Spleen (tissue), 11 donors: ENCODE data around the gene DDR1. TPM values are rescaled to one million over a fixed set of nuclear protein-coding genes. Genes with fewer than 3 reads are reported as not detected.

ENCODE experiments used
- DNase-seq: peaks from one replicate; pipeline ENCODE4 v3.0.0-alpha.2; 2020
- H3K27ac ChIP-seq, 8 donors: fragments of 200-600 bp; sonication (generic) in 7 of 8; 1 replicate in 4 of 8; 2 replicates in 4 of 8; pipeline versions ENCODE4 v1.5.0 to v1.8.0; 2016 to 2021; ENCODE audit warnings: inconsistent platforms in 4 of 8, mild to moderate bottlenecking in 4 of 8, moderate library complexity in 1 of 8
- H3K27me3 ChIP-seq, 7 donors: fragments of 200-600 bp; sonication (generic) in 6 of 7; replicated peaks in 1 of 7; 1 replicate in 4 of 7; 2 replicates in 3 of 7; pipeline versions ENCODE4 v1.5.0 to v1.8.0; 2016 to 2021; ENCODE audit warnings: inconsistent platforms in 3 of 7, mild to moderate bottlenecking in 1 of 7
- H3K36me3 ChIP-seq, 6 donors: fragments of 200-600 bp; sonication (generic) in 5 of 6; 1 replicate in 4 of 6; 2 replicates in 2 of 6; pipeline versions ENCODE4 v1.5.0 to v1.8.0; 2016 to 2021; ENCODE audit warnings: inconsistent platforms in 2 of 6
- H3K4me1 ChIP-seq, 6 donors: fragments of 200-600 bp; sonication (generic) in 5 of 6; 1 replicate in 3 of 6; 2 replicates in 3 of 6; pipeline versions ENCODE4 v1.5.0 to v1.8.0; 2016 to 2021; ENCODE audit warnings: inconsistent platforms in 3 of 6
- H3K4me3 ChIP-seq, 8 donors: fragments of 200-600 bp; sonication (generic) in 7 of 8; 1 replicate in 4 of 8; 2 replicates in 4 of 8; pipeline versions ENCODE4 v1.5.0 to v1.8.0; 2016 to 2021; ENCODE audit warnings: inconsistent platforms in 4 of 8, mild to moderate bottlenecking in 4 of 8, moderate library complexity in 2 of 8
- H3K9me3 ChIP-seq, 8 donors: fragments of 200-600 bp; sonication (generic) in 7 of 8; 1 replicate in 4 of 8; 2 replicates in 4 of 8; pipeline versions ENCODE4 v1.5.0 to v1.8.0; 2016 to 2021; ENCODE audit warnings: inconsistent platforms in 4 of 8
- POLR2A ChIP-seq, 3 donors: fragments of 450-650 bp; IDR thresholded peaks; one replicate each; pipeline ENCODE4 v1.5.1; 2017; ENCODE audit warnings: antibody characterized with exemption in 3 of 3, mild to moderate bottlenecking in 1 of 3
- POLR2AphosphoS5 ChIP-seq, 3 donors: sonication (generic); formaldehyde crosslinking; IDR thresholded peaks; one replicate each; pipeline ENCODE4 v1.5.1; 2017; ENCODE audit warnings: antibody characterized with exemption in 3 of 3
- WGBS, 5 donors: extraction: QIAGEN DNeasy Blood & Tissue Kit in 3 of 5; methylation state at CpG; one replicate each; pipeline versions ENCODE4 v1.1.5 to v1.1.7; 2013 to 2018; 5-methylcytosine and 5-hydroxymethylcytosine counted together
- intact Hi-C: fragments of 100-400 bp; cut with DNase I; formaldehyde crosslinking; loops from one replicate; pipeline ENCODE4 v1.15.0; 2023; ENCODE audit warnings: low total_unique reads
- polyA plus RNA-seq, 3 donors: library from polyadenylated mRNA; stranded (reverse); fragments of 200-250 nt; gene quantifications; one replicate each; pipeline ENCODE4 v1.2.1, GENCODE V29; 2013
- total RNA-seq, 7 donors: library from RNA; depleted of rRNA in 3 of 7; stranded (reverse); fragments of >200 nt in 3 of 7; fragmentation: NEBNext Ultra II Directional in 4 of 7; extraction: Animal tissue kit (Norgen Biotek cat#: 25700) in 4 of 7; gene quantifications; one replicate each; pipeline versions ENCODE4 v1.1.0 to v1.2.1, GENCODE V29; 2016 to 2021
- TF ChIP-seq, protein P1 (sequence below), 11 experiments: fragments of 200-600 bp in 7 of 11; fragments of 450-650 bp in 4 of 11; sonication (generic) in 4 of 11; IDR thresholded peaks in 8 of 11; conservative IDR thresholded peaks in 3 of 11; 1 replicate in 7 of 11; 2 replicates in 4 of 11; pipeline versions ENCODE4 v1.4.0 to v1.8.0; 2016 to 2021; ENCODE audit warnings: antibody characterized with exemption in 11 of 11, inconsistent platforms in 4 of 11, mild to moderate bottlenecking in 1 of 11
- donor health status: healthy with polysubstance abuse.
- donor health status: DM: no; HTN: no; CAD: no; lungs with moderate emphysema.
- donor health status: DM: no; HTN: no; CAD: no.
- donor health status: Bipolar disorder and iron deficiency.
- donor health status: healthy.
- donor health status: DM: no; HTN: no; CAD: no.
- donor health status: DM: yes; HTN: yes; CAD: no.

Gene DDR1
- total and polyA plus RNA-seq, 10 donors, result 5.0 to 37.1 (median 17.4) TPM

DNA sequence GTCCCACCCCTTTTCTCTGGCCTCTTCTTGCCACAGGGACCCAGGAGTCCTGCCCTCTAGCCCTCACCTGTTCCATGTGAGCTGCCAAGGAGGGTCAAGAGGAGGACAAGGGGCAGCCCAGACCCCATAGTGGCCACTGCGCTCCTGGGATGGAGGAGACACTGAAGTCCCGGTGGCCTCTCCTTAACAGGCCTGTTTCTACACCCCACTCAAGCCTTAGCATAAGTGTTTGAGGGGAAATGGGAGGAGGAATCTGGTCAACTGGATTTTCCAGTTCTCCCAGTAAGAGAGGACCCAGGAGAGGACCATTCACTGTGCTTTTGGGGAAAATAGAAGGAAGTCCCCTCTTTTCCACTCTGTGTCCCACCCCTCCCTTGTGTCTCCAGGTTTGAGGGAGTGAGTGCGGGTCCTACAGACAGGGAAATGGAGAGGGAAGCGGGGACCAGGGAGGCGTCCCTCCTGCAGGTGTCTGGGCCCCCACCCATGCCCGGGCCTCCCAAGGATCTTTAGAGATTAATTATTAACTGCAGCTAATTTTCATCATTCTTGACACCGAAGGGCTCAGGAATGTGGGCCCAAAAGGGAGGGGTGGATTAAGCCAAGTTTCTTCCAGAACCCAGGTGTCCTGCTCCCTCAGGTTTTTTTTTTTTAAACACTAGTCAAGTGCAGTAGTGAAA is 47.8 kb downstream of the DDR1 start, which contains the start of gene SFTA2:
Gene SFTA2, minus strand, starts transcription at position 202 of the 677 bp plus-strand sequence. Its CDS starts 74 bp downstream, at position 128.
- DNase-seq, result no peak
- TF ChIP-seq POLR2A (IDR thresholded peaks at IDR 0.05), result no peak
- TF ChIP-seq, protein P1, sequence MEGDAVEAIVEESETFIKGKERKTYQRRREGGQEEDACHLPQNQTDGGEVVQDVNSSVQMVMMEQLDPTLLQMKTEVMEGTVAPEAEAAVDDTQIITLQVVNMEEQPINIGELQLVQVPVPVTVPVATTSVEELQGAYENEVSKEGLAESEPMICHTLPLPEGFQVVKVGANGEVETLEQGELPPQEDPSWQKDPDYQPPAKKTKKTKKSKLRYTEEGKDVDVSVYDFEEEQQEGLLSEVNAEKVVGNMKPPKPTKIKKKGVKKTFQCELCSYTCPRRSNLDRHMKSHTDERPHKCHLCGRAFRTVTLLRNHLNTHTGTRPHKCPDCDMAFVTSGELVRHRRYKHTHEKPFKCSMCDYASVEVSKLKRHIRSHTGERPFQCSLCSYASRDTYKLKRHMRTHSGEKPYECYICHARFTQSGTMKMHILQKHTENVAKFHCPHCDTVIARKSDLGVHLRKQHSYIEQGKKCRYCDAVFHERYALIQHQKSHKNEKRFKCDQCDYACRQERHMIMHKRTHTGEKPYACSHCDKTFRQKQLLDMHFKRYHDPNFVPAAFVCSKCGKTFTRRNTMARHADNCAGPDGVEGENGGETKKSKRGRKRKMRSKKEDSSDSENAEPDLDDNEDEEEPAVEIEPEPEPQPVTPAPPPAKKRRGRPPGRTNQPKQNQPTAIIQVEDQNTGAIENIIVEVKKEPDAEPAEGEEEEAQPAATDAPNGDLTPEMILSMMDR (IDR thresholded peaks at IDR 0.05 in 8 of 11, conservative IDR thresholded peaks at IDR 0.05 in 3 of 11), result no peak
- no peak for TF ChIP-seq POLR2AphosphoS5 (IDR thresholded peaks at IDR 0.05)
- Histone ChIP-seq H3K9me3 (peaks cover 0 to 13% (median 9%) of the 10 kb centered on the region in 8 donors), H3K4me1 (no peaks in the 10 kb centered on the region), H3K27me3 (no peaks in the 10 kb centered on the region), H3K36me3 (peaks cover 0 to 7% (median 0%) of the 10 kb centered on the region in 6 donors), H3K4me3 (no peak within 1 kb of the TSS), H3K27ac (no peak within 1 kb of the TSS)
- intact Hi-C loops, result no loop called here
- 83 to 92% (median 89%) methylated on average over 7 of the region's 7 CpGs for WGBS, 5 donors

GRCh38 chr6:30932665-30933365 is 48.5 kb downstream of the DDR1 start:
- H3K36me3 ChIP-seq, result no peaks in the 10 kb centered on the region
- WGBS, 5 donors, result 75 to 87% (median 79%) methylated on average over 6 of the region's 6 CpGs
- TF ChIP-seq POLR2AphosphoS5 (IDR thresholded peaks at IDR 0.05), result no peak
- no peak for TF ChIP-seq POLR2A (IDR thresholded peaks at IDR 0.05)
- TF ChIP-seq, protein P1 (IDR thresholded peaks at IDR 0.05 in 8 of 11, conservative IDR thresholded peaks at IDR 0.05 in 3 of 11), result no peak
- H3K9me3 ChIP-seq, result peaks cover 0 to 13% (median 9%) of the 10 kb centered on the region in 8 donors
- DNase-seq, result no peak
- intact Hi-C loops, result no loop called here
- no peak overlapping the region for H3K27ac ChIP-seq
- no peak overlapping the region for H3K4me3 ChIP-seq
- peaks cover 0 to under 1% (median 0%) of the 10 kb centered on the region in 7 donors for H3K27me3 ChIP-seq
- no peaks in the 10 kb centered on the region for H3K4me1 ChIP-seq

GRCh38 chr6:30935018-30935417 is 50.7 kb downstream of the DDR1 start:
- TF ChIP-seq POLR2AphosphoS5 (IDR thresholded peaks at IDR 0.05), result no peak
- no peak for TF ChIP-seq POLR2A (IDR thresholded peaks at IDR 0.05)
- TF ChIP-seq, protein P1 (IDR thresholded peaks at IDR 0.05 in 8 of 11, conservative IDR thresholded peaks at IDR 0.05 in 3 of 11), result no peak
- H3K27ac ChIP-seq, result no peak overlapping the region
- intact Hi-C loops, result no loop called here
- no peak overlapping the region for H3K4me3 ChIP-seq
- no peak for DNase-seq
- no peaks in the 10 kb centered on the region for H3K9me3 ChIP-seq
- no peaks in the 10 kb centered on the region for H3K4me1 ChIP-seq
- H3K36me3 ChIP-seq, result no peaks in the 10 kb centered on the region
- 14 to 32% (median 22%) methylated on average over 3 of the region's 3 CpGs for WGBS, 5 donors
- H3K27me3 ChIP-seq, result peaks cover 0 to 22% (median 0%) of the 10 kb centered on the region in 7 donors

- Histone ChIP-seq H3K4me1 (no peaks in the 10 kb centered on the region), H3K27me3 (peaks cover 0 to 44% (median 0%) of the 10 kb centered on the region in 7 donors), H3K9me3 (no peaks in the 10 kb centered on the region), H3K4me3 (no peak overlapping the region), H3K36me3 (no peaks in the 10 kb centered on the region), H3K27ac (no peak overlapping the region)
- 82 to 91% (median 85%) methylated on average over 6 of the region's 6 CpGs for whole genome bisulfite sequencing, 5 donors
- intact Hi-C loops, result no loop called here
- TF ChIP-seq, protein P1 (IDR thresholded peaks at IDR 0.05 in 8 of 11, conservative IDR thresholded peaks at IDR 0.05 in 3 of 11), result no peak
- no peak for TF ChIP-seq POLR2A (IDR thresholded peaks at IDR 0.05)
- no peak for TF ChIP-seq POLR2AphosphoS5 (IDR thresholded peaks at IDR 0.05)
- DNase-seq, result no peak
Measured at GRCh38 chr6:30937265-30937664, 52.9 kb downstream of the DDR1 start.
